Heart right ventricle (tissue), 16 donors: ENCODE results near the gene MED17. TPM values are rescaled to one million over a fixed set of nuclear protein-coding genes. Genes with fewer than 3 reads are reported as not detected.

Source experiments
- ATAC-seq, 8 donors: fragments of 200-7000 bp; cut with Tn5 transposase; one replicate each; pipeline ENCODE4 v1.9.1; 2020; ENCODE audit warnings: mild to moderate bottlenecking in 8 of 8, moderate library complexity in 8 of 8, moderate number of reproducible peaks in 1 of 8
- DNase-seq, 2 donors: peaks; one replicate each; pipeline ENCODE4 v3.0.0-alpha.2; 2020
- H3K27ac ChIP-seq, 10 donors: fragments of 200-600 bp; sonication (generic) in 2 of 10; one replicate each; pipeline versions ENCODE4 v1.5.0 to v1.8.0; 2020 to 2022; ENCODE audit warnings: mild to moderate bottlenecking in 3 of 10
- H3K27me3 ChIP-seq, 7 donors: fragments of 200-600 bp; one replicate each; pipeline ENCODE4 v1.8.0; 2021 to 2022; ENCODE audit warnings: mild to moderate bottlenecking in 2 of 7
- H3K36me3 ChIP-seq, 9 donors: fragments of 200-600 bp; sonication (generic) in 1 of 9; one replicate each; pipeline versions ENCODE4 v1.5.0 to v1.8.0; 2020 to 2022; ENCODE audit warnings: mild to moderate bottlenecking in 2 of 9
- H3K4me1 ChIP-seq, 9 donors: fragments of 200-600 bp; sonication (generic) in 1 of 9; one replicate each; pipeline versions ENCODE4 v1.5.0 to v1.8.0; 2020 to 2022; ENCODE audit warnings: mild to moderate bottlenecking in 4 of 9
- H3K4me3 ChIP-seq, 10 donors: fragments of 200-600 bp; sonication (generic) in 2 of 10; one replicate each; pipeline versions ENCODE4 v1.5.0 to v1.8.0; 2020 to 2022; ENCODE audit warnings: mild to moderate bottlenecking in 7 of 10, moderate library complexity in 2 of 10
- H3K9me3 ChIP-seq, 11 donors: fragments of 200-600 bp in 10 of 11; sonication (generic) in 2 of 11; one replicate each; pipeline versions ENCODE4 v1.5.0 to v1.8.0; 2013 to 2022; ENCODE audit warnings: mild to moderate bottlenecking in 2 of 11, control low read depth in 1 of 11, moderate library complexity in 1 of 11
- WGBS, 2 donors: extraction: QIAGEN DNeasy Blood & Tissue Kit; methylation state at CpG; one replicate each; pipeline ENCODE4 v1.1.7; 2013; ENCODE audit warnings: inconsistent platforms in 1 of 2; 5-methylcytosine and 5-hydroxymethylcytosine counted together
- intact Hi-C, 10 donors: fragments of 100-400 bp; cut with DNase I; formaldehyde crosslinking; loops; one replicate each; pipeline versions ENCODE4 v1.11.1 to v1.14.2; 2022
- polyA plus RNA-seq, 2 donors: library from polyadenylated mRNA; stranded (reverse); fragments of 200-250 nt; gene quantifications; one replicate each; pipeline ENCODE4 v1.2.3, GENCODE V29; 2013
- total RNA-seq, 10 donors: library from RNA; stranded (reverse); fragmentation: NEBNext Ultra II Directional in 3 of 10; extraction: Animal tissue kit (Norgen Biotek cat#: 25700) in 3 of 10; gene quantifications; one replicate each; pipeline versions ENCODE4 v1.2.1 to v1.2.4, GENCODE V29; 2021 to 2023
- TF ChIP-seq, protein P1 (sequence below), 9 donors: fragments of 200-600 bp; sonication (generic) in 2 of 9; IDR thresholded peaks; one replicate each; pipeline versions ENCODE4 v1.5.0 to v1.8.0; 2021 to 2022; ENCODE audit warnings: antibody characterized with exemption in 9 of 9, mild to moderate bottlenecking in 5 of 9, moderate library complexity in 1 of 9
- donor health status: Arrhythmogenic right ventricular cardiomyopathy.
- donor health status: ischemic (EF 13 %, LVEDD 7.1; RV severe dilation, severe dysfunction).
- donor health status: healthy with polysubstance abuse.
- donor health status: DM: no; HTN: yes; CAD: no.
- donor health status: DM: no; HTN: no; CAD: no.
- donor health status: ischemic (EF 25% LVEDD 6.9; RV normal size, moderate dysfunction).
- donor health status: ischemic (EF 25% LVEDD 5.7; RV mildly dilated, moderate dysfunction).
- donor health status: healthy.
- donor health status: DM: yes; HTN: yes; CAD: no.
- donor health status: Ischemic cardiomyopathy.
- donor health status: ischemic (EF 35%, LVEDD 5.7; RV mildly dilated, moderate dysfunction).
- donor health status: nonischemic (EF 11% LVEDD 7.7; RV severe dilation, severe dysfunction).
- donor health status: DM: yes; HTN: yes; CAD: no.
- donor health status: PGD.
- donor health status: ischemic (EF 29% LVEDD 5.4; RV normal size, mild dysfunction).
- donor health status: nonischemic (EF 23%, LVEDD 6.1; RV moderate dilation, normal function).

MED17 gene
- total and polyA plus RNA-seq, 12 donors, result 11.0 to 25.7 (median 21.5) TPM

- Histone ChIP-seq H3K4me1 (no peaks in the 10 kb centered on the region), H3K4me3 (no peak overlapping the region), H3K27me3 (no peaks in the 10 kb centered on the region), H3K9me3 (no peaks in the 10 kb centered on the region), H3K27ac (no peak overlapping the region), H3K36me3 (no peaks in the 10 kb centered on the region)
- WGBS, 2 donors, result 82 to 96% methylated on average over 1 of the region's 1 CpG
- intact Hi-C loops, result no loop called here
- DNase-seq, result no peak
- TF ChIP-seq, protein P1, sequence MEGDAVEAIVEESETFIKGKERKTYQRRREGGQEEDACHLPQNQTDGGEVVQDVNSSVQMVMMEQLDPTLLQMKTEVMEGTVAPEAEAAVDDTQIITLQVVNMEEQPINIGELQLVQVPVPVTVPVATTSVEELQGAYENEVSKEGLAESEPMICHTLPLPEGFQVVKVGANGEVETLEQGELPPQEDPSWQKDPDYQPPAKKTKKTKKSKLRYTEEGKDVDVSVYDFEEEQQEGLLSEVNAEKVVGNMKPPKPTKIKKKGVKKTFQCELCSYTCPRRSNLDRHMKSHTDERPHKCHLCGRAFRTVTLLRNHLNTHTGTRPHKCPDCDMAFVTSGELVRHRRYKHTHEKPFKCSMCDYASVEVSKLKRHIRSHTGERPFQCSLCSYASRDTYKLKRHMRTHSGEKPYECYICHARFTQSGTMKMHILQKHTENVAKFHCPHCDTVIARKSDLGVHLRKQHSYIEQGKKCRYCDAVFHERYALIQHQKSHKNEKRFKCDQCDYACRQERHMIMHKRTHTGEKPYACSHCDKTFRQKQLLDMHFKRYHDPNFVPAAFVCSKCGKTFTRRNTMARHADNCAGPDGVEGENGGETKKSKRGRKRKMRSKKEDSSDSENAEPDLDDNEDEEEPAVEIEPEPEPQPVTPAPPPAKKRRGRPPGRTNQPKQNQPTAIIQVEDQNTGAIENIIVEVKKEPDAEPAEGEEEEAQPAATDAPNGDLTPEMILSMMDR (IDR thresholded peaks at IDR 0.05), result no peak
- peak in 3 of 8 donors; percentile 44 to 56 (median 46) for ATAC-seq
Measured at GRCh38 chr11:93832780-93833179, 48.7 kb downstream of the MED17 start.

- no peaks in the 10 kb centered on the region for H3K4me1 ChIP-seq
- intact Hi-C loops, result no loop called here
Measured at GRCh38 chr11:93838967-93839366, 54.9 kb downstream of the MED17 start.

GRCh38 chr11:93840180-93840579 is 56.1 kb downstream of the MED17 start:
- whole genome bisulfite sequencing, 2 donors, result 48 to 58% methylated on average over 2 of the region's 2 CpGs
- TF ChIP-seq, protein P1 (IDR thresholded peaks at IDR 0.05), result no peak
- intact Hi-C loops, result no loop called here
- ATAC-seq, result no peak
- Histone ChIP-seq H3K4me3 (no peak overlapping the region), H3K36me3 (no peaks in the 10 kb centered on the region), H3K27me3 (no peaks in the 10 kb centered on the region), H3K27ac (no peak overlapping the region), H3K9me3 (no peaks in the 10 kb centered on the region), H3K4me1 (no peaks in the 10 kb centered on the region)
- no peak for DNase-seq

More at GRCh38 chr11:93838967-93839366, 54.9 kb downstream of the MED17 start:
- ATAC-seq, result no peak
- TF ChIP-seq, protein P1 (IDR thresholded peaks at IDR 0.05), result no peak
- no peak for DNase-seq
- H3K36me3 ChIP-seq, result no peaks in the 10 kb centered on the region
- H3K9me3 ChIP-seq, result no peaks in the 10 kb centered on the region
- H3K27me3 ChIP-seq, result no peaks in the 10 kb centered on the region
- no peak overlapping the region for H3K27ac ChIP-seq
- H3K4me3 ChIP-seq, result no peak overlapping the region
- 92 to 95% methylated on average over 8 of the region's 8 CpGs for WGBS, 2 donors

DNA sequence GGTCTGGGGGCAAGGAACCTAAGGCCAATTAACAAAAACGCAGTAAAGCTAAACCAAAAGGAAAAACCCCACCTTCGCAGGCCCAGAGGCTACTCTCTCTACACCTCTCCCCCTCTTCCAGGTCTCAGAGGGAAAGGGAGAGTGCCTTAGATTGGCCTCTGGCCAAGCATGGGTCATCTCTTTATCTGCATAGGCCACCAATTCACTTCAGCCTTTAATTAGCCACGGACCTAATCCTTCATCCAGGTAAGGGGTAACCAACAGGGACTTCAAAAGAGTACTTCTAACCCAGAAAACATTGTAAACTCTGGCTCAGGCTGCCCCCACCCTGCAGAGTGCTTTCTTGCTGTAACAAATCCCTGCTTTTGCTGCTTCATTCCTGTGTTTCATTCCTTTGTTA is 56.9 kb downstream of the MED17 start:
- ATAC-seq, result no peak
- Histone ChIP-seq H3K9me3 (no peaks in the 10 kb centered on the region), H3K4me3 (no peak overlapping the region), H3K4me1 (no peaks in the 10 kb centered on the region), H3K36me3 (no peaks in the 10 kb centered on the region), H3K27ac (no peak overlapping the region), H3K27me3 (no peaks in the 10 kb centered on the region)
- no peak for DNase-seq
- intact Hi-C loops, result no loop called here
- TF ChIP-seq, protein P1 (IDR thresholded peaks at IDR 0.05), result no peak
- 65% methylated on average over 3 of the region's 3 CpGs for WGBS, 2 donors
